HG02623 (cell line): ENCODE measurements around the gene CGB7.
"Not testable (repeated sequence)": the region's sequence is repeated elsewhere in the genome, so short reads cannot be mapped to it uniquely, and the experiment has no call there.

Source experiments
- ATAC-seq: cut with Tn5 transposase; IDR thresholded peaks from one replicate; pipeline ENCODE4 v1.9.1; 2021; ENCODE audit warnings: moderate library complexity; ENCODE audit not compliant: unreplicated experiment

CGB7 gene

GRCh38 chr19:49073514-49074378, 16.2 kb upstream of the CGB7 start:
- no peak for ATAC-seq

- no peak for ATAC-seq
These were observed 14.5 kb upstream of the CGB7 start for GRCh38 chr19:49071860-49072547.

GRCh38 chr19:49070416-49070815, 12.9 kb upstream of the CGB7 start:
- ATAC-seq, result no peak

- no peak for ATAC-seq
These were observed 11.5 kb upstream of the CGB7 start for GRCh38 chr19:49069026-49069425.

- no peak for ATAC-seq
These were observed 10.0 kb upstream of the CGB7 start for GRCh38 chr19:49067554-49067953.

GRCh38 chr19:49065905-49066512, 8.5 kb upstream of the CGB7 start:
- no peak for ATAC-seq

GRCh38 chr19:49064768-49065611, 7.4 kb upstream of the CGB7 start, which contains the start of gene NTF4:
Gene NTF4 (minus strand): TSS chr19:49064818. CDS start chr19:49061997, 2,821 bp downstream.
- ATAC-seq, result no peak

GRCh38 chr19:49064029-49064629, 6.6 kb upstream of the CGB7 start:
- ATAC-seq, result no peak

GRCh38 chr19:49061445-49061844, 3.9 kb upstream of the CGB7 start:
- ATAC-seq, result no peak

GRCh38 chr19:49061000-49061399, 3.5 kb upstream of the CGB7 start:
- no peak for ATAC-seq

- no peak for ATAC-seq
These were observed 1.5 kb upstream of the CGB7 start for GRCh38 chr19:49059053-49059452.

GRCh38 chr19:49058562-49058961, 1.0 kb upstream of the CGB7 start:
- no peak for ATAC-seq

GRCh38 chr19:49056902-49057596, 500 bp downstream of the CGB7 start:
- not testable (repeated sequence) for ATAC-seq

- ATAC-seq, result no peak
These were observed 1.2 kb downstream of the CGB7 start for GRCh38 chr19:49056101-49056901.

- not testable (repeated sequence) for ATAC-seq
These were observed 7.0 kb downstream of the CGB7 start for GRCh38 chr19:49050376-49051033.

GRCh38 chr19:49049834-49050233, 7.7 kb downstream of the CGB7 start:
- not testable (repeated sequence) for ATAC-seq

- ATAC-seq, result not testable (repeated sequence)
These were observed 8.5 kb downstream of the CGB7 start, which contains the start of gene CGB8 for GRCh38 chr19:49049011-49049410. Gene CGB8 (minus strand): TSS chr19:49049111. CDS start chr19:49048739, 372 bp downstream.

GRCh38 chr19:49043548-49043947, 14.0 kb downstream of the CGB7 start, which contains the start of gene CGB5:
Gene CGB5 (plus strand): TSS chr19:49043848. CDS start chr19:49044210, 362 bp downstream.
- not testable (repeated sequence) for ATAC-seq
